GM12865 (cell line): ENCODE results near the gene INKA1.

ENCODE experiments used
- DNase-seq: peaks from one replicate; pipeline ENCODE4 v3.0.0; 2010; ENCODE audit warnings: low read depth
- H3K4me3 ChIP-seq: 2 replicates; pipeline ENCODE4 v1.5.1; 2011; ENCODE audit warnings: mild to moderate bottlenecking, low read depth, low read length, control low read depth
- TF ChIP-seq, protein P1 (sequence below): IDR thresholded peaks from 2 replicates; pipeline ENCODE4 v1.5.1; 2011; ENCODE audit warnings: low read length, control low read depth, low read depth, inconsistent platforms; ENCODE audit not compliant: insufficient read depth; ENCODE audit errors: missing control alignments

Gene INKA1

DNA sequence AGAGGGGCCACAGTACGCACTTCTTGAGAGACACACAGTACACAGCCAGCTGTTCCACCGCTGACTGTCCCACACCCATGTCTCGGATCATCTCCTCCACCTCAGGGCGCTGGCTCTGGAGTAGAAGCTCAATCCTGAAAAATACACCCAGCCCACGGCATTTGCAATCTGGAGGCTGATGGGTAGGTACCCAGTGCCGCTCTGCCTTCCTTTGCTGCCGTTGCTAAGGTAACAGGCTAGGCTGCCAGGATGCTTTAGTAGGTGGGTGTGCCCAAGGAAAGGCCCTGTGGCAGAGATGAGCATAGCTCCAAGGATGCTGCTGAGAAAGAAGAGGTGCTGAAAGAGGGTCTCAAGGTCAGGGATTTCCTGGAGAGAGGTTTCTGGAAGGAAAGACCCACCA lies 38.7 kb downstream of the INKA1 start:
- TF ChIP-seq, protein P1, sequence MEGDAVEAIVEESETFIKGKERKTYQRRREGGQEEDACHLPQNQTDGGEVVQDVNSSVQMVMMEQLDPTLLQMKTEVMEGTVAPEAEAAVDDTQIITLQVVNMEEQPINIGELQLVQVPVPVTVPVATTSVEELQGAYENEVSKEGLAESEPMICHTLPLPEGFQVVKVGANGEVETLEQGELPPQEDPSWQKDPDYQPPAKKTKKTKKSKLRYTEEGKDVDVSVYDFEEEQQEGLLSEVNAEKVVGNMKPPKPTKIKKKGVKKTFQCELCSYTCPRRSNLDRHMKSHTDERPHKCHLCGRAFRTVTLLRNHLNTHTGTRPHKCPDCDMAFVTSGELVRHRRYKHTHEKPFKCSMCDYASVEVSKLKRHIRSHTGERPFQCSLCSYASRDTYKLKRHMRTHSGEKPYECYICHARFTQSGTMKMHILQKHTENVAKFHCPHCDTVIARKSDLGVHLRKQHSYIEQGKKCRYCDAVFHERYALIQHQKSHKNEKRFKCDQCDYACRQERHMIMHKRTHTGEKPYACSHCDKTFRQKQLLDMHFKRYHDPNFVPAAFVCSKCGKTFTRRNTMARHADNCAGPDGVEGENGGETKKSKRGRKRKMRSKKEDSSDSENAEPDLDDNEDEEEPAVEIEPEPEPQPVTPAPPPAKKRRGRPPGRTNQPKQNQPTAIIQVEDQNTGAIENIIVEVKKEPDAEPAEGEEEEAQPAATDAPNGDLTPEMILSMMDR, result no peak
- no peak for DNase-seq
- no peak overlapping the region for H3K4me3 ChIP-seq

- DNase-seq, result no peak
- H3K4me3 ChIP-seq, result no peak overlapping the region
- TF ChIP-seq, protein P1, result no peak
Measured at GRCh38 chr3:49842843-49843517, 39.9 kb downstream of the INKA1 start.

DNA sequence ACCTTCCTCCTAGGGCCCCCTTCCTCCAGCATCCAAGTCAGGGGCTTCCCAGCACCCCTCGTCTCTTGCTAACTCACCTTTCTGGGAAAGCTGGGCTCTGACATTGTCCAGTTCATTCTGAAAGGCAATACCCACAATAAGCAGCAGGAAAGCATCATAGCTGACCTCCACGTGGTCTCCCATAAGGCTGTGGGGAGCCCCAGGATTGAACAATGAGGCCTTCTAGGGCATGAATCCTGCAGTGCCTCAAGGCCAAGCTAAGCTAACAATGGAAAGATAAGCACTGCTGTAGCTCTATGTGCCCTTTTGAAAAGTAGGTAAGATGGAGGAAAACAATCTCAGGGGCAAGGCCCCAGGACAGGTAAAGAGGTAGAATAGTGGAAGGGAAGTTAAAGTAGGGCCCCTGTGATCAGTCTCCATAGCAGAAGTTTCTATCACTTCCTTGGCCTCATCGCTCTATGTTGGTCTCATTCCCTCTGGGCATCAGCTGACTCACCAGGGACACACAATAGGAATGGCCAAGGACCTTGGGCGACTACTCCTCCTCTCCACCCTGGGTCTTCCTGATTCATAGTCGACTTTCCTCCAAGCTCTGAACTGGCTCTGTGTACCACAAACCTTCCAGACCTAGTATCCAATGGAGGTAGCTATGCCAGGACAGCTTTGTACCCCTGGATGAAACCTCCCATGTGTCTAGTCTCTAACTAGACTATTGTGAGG lies 41.6 kb downstream of the INKA1 start:
- DNase-seq, result no peak
- TF ChIP-seq, protein P1, result no peak
- no peak overlapping the region for H3K4me3 ChIP-seq

DNA sequence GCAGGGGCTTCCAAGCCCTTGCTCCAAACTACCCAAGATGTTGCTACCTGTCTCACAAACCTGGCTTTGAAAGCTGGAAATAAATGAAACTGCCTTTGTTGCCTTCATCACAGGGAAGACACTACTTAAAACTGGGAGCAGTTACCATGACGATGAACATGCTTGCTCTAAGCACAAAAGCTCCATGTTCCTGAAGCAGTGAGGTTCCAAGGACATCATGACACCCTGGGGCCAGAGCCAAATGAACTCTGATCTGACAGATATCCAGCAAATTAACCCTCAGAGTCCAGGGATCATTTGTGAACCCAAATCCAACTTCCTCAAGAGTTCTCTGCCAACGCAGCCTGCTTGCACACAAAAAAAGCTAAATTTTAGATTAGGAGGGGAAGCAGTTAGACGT lies 42.6 kb downstream of the INKA1 start:
- TF ChIP-seq, protein P1, result no peak

More for the DNA sequence above, 42.6 kb downstream of the INKA1 start:
- DNase-seq, result no peak
- H3K4me3 ChIP-seq, result no peak overlapping the region
